MM.1S (cell line): ENCODE results near the gene TXNDC11.

ENCODE experiments used
- DNase-seq: peaks from one replicate; pipeline ENCODE4 v3.0.0-alpha.2; 2015
- H2AFZ ChIP-seq: fragments of 300-600 bp; sonication (generic); 2 replicates; pipeline ENCODE4 v1.6.0; 2016; ENCODE audit warnings: antibody characterized with exemption, low read length
- H3F3A ChIP-seq: fragments of 300-600 bp; sonication (generic); 2 replicates; pipeline ENCODE4 v1.6.1; 2016; ENCODE audit warnings: mild to moderate bottlenecking, antibody characterized with exemption, low read length, moderate library complexity, mixed read lengths; ENCODE audit not compliant: insufficient read depth
- H3K27ac ChIP-seq: fragments of 300-600 bp; sonication (generic); 2 replicates; pipeline ENCODE4 v1.5.1; 2016; ENCODE audit warnings: mild to moderate bottlenecking, low read length
- H3K27me3 ChIP-seq: fragments of 300-600 bp; sonication (generic); replicated peaks from 2 replicates; pipeline ENCODE4 v1.6.0; 2016; ENCODE audit warnings: low read length; ENCODE audit not compliant: insufficient read depth
- H3K36me3 ChIP-seq: fragments of 300-600 bp; sonication (generic); replicated peaks from 2 replicates; pipeline ENCODE4 v1.6.1; 2016; ENCODE audit warnings: mild to moderate bottlenecking, low read length, mixed read lengths; ENCODE audit not compliant: insufficient read depth
- H3K4me1 ChIP-seq: fragments of 300-600 bp; sonication (generic); 2 replicates; pipeline ENCODE4 v1.6.1; 2016; ENCODE audit warnings: low read length, mixed read lengths
- H3K4me2 ChIP-seq: fragments of 300-600 bp; sonication (generic); 2 replicates; pipeline ENCODE4 v1.6.0; 2016; ENCODE audit warnings: low read depth, low read length
- H3K4me3 ChIP-seq: fragments of 300-600 bp; sonication (generic); 2 replicates; pipeline ENCODE4 v1.5.1; 2016; ENCODE audit warnings: low read length, mixed read lengths
- H3K79me2 ChIP-seq: fragments of 300-600 bp; sonication (generic); 2 replicates; pipeline ENCODE4 v1.6.1; 2016; ENCODE audit warnings: mixed run types, low read length, mixed read lengths
- H3K9ac ChIP-seq: fragments of 300-600 bp; sonication (generic); 2 replicates; pipeline ENCODE4 v1.6.1; 2016; ENCODE audit warnings: low read length, mixed read lengths
- H3K9me2 ChIP-seq: fragments of 300-600 bp; sonication (generic); replicated peaks from 2 replicates; pipeline ENCODE4 v1.6.1; 2016; ENCODE audit warnings: mild to moderate bottlenecking, low read length, mixed read lengths; ENCODE audit not compliant: insufficient read depth
- H3K9me3 ChIP-seq: fragments of 300-600 bp; sonication (generic); replicated peaks from 2 replicates; pipeline ENCODE4 v1.6.1; 2016; ENCODE audit warnings: mild to moderate bottlenecking, low read length, mixed read lengths; ENCODE audit not compliant: insufficient read depth
- H4K20me1 ChIP-seq: fragments of 300-600 bp; sonication (generic); 2 replicates; pipeline ENCODE4 v1.6.1; 2016; ENCODE audit warnings: mild to moderate bottlenecking, low read length, moderate library complexity, mixed read lengths; ENCODE audit not compliant: insufficient read depth
- EZH2 ChIP-seq: fragments of 300-600 bp; sonication (generic); optimal IDR thresholded peaks from 2 replicates; pipeline ENCODE3; 2017; ENCODE audit warnings: low read depth, mild to moderate bottlenecking, antibody characterized with exemption, low read length, mixed read lengths
- EZH2phosphoT487 ChIP-seq: fragments of 300-600 bp; sonication (generic); IDR thresholded peaks from 2 replicates; pipeline ENCODE4 v1.6.1; 2018; ENCODE audit warnings: antibody characterized with exemption, low read length
- TF ChIP-seq, protein P1 (sequence below): fragments of 300-600 bp; sonication (generic); IDR thresholded peaks from 2 replicates; pipeline ENCODE4 v1.5.1; 2016; ENCODE audit warnings: antibody characterized with exemption, low read length, mixed read lengths

TXNDC11 gene

DNA sequence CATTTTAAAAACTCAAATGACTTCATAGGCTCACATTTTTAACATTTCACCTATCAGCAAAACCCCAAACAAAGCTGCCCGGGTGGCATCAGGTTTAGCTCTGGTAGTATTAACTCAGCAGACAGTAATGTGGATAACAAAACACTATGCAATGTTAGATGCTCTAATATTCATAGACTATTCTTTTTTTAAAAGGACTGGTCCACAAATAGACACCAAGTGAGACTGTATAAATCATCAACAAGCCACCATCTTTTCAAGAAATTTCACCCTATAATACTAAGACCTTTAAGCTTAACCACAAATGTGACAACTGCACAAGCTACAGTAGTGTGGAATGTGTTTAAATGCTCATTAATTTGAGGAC, 54.2 kb downstream of the TXNDC11 start:
- Histone ChIP-seq H2AFZ (no peak overlapping the region), H3K4me2 (peak overlapping the region; percentile 60), H3K9me3 (no peaks in the 10 kb centered on the region), H3K27ac (peak overlapping the region; percentile 92), H3K9me2 (no peaks in the 10 kb centered on the region), H3F3A (peaks cover 96% of the 10 kb centered on the region), H3K79me2 (peaks cover 95% of the 10 kb centered on the region), H3K4me1 (peaks cover 64% of the 10 kb centered on the region), H3K9ac (peak overlapping the region; percentile 72), H4K20me1 (no peaks in the 10 kb centered on the region), H3K36me3 (peaks cover 27% of the 10 kb centered on the region), H3K4me3 (peak overlapping the region; percentile 63), H3K27me3 (no peaks in the 10 kb centered on the region)
- TF ChIP-seq, protein P1, sequence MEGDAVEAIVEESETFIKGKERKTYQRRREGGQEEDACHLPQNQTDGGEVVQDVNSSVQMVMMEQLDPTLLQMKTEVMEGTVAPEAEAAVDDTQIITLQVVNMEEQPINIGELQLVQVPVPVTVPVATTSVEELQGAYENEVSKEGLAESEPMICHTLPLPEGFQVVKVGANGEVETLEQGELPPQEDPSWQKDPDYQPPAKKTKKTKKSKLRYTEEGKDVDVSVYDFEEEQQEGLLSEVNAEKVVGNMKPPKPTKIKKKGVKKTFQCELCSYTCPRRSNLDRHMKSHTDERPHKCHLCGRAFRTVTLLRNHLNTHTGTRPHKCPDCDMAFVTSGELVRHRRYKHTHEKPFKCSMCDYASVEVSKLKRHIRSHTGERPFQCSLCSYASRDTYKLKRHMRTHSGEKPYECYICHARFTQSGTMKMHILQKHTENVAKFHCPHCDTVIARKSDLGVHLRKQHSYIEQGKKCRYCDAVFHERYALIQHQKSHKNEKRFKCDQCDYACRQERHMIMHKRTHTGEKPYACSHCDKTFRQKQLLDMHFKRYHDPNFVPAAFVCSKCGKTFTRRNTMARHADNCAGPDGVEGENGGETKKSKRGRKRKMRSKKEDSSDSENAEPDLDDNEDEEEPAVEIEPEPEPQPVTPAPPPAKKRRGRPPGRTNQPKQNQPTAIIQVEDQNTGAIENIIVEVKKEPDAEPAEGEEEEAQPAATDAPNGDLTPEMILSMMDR, result no peak
- TF ChIP-seq EZH2 (no peak), EZH2phosphoT487 (no peak)
- DNase-seq, result no peak

DNA sequence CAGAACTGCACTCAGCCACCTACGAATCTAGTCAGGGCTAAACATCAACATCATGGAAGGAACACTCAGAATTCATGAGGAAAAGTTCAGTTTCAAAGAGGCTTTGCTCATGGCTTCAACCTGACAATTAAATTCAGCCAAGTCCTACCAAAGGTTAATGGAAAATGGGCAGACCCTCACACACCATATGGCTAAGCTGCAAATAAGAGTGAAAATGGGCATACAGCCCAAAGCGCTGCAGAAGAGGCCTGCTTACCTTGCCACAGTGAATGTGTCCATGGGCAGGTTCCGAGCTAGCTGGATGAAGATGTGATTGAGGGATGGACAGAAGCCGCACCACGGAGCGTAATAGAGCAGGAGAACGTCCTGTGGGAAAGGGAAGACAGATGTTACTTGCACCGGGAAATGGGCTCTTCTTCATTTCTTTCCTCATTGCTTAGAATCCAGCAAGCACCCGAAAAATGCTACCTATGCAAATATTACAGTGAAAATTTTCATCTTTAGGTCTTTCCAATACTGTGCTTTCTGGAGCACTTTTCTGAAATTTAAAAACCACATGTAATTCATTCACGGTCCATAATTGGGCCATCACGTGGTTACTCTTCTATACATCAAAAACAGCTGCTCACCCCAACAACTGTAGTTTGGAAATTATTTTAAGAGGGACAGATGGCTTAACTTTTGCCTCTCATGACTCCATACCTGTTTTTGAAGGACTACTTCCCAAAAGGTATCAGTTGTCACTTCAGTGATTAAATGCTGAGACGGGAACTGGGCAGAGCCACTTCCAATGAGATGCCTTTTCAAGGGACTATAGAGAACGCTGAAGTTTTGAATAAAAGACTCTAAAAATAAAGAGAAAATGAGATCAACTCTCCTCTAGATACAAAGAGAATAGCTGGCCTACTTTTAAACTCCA, 54.8 kb downstream of the TXNDC11 start:
- peaks cover 95% of the 10 kb centered on the region for H3K79me2 ChIP-seq
- peak overlapping the region; percentile 72 for H3K9ac ChIP-seq
- H3K4me3 ChIP-seq, result peak overlapping the region; percentile 63
- peaks cover 97% of the 10 kb centered on the region for H3F3A ChIP-seq
- H3K9me2 ChIP-seq, result no peaks in the 10 kb centered on the region
- H2AFZ ChIP-seq, result no peak overlapping the region
- peaks cover 30% of the 10 kb centered on the region for H3K36me3 ChIP-seq
- peak overlapping the region; percentile 92 for H3K27ac ChIP-seq
- TF ChIP-seq EZH2phosphoT487, result no peak
- TF ChIP-seq EZH2, result no peak
- TF ChIP-seq, protein P1, result no peak
- H4K20me1 ChIP-seq, result no peaks in the 10 kb centered on the region
- H3K4me1 ChIP-seq, result peaks cover 68% of the 10 kb centered on the region
- H3K9me3 ChIP-seq, result no peaks in the 10 kb centered on the region
- no peaks in the 10 kb centered on the region for H3K27me3 ChIP-seq
- peak; percentile 65 for DNase-seq
- H3K4me2 ChIP-seq, result peak overlapping the region; percentile 60

DNA sequence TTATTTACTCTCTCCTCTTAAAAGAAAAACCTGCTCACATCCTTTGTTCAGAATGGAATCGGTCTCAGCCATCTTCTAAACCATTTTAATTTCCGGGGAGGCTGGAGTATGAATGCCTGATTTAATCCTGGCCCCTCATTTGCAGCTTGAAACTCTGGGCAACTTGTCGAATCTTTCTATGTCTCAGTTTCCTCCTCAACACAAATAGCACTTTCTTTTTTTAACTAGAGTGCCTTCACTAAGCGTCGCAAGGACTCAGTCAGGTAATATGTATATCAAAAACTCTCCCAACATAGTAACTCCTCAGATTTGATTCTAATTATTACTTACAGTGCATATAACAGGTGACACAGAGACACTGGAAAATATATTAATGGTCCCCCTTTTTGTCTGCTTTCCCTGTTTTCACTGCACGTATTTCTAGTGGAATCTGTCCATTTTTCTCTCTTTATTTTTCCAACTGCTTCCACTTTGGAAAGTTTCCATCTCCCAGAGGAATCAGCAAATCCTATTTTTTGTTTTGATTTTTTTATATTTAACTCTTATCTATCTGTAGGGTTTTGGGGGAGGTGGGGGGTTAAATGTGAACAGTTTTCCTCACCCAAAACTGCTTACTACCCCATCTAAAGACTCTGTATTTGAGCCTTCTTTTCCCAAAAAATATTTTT, 55.8 kb downstream of the TXNDC11 start:
- Histone ChIP-seq H3K79me2 (peaks cover 95% of the 10 kb centered on the region), H3K4me3 (peak overlapping the region; percentile 63), H3K9me3 (no peaks in the 10 kb centered on the region), H3K9me2 (no peaks in the 10 kb centered on the region), H3K4me2 (peak overlapping the region; percentile 60), H3K9ac (peak overlapping the region; percentile 72), H3K4me1 (peaks cover 68% of the 10 kb centered on the region), H4K20me1 (no peaks in the 10 kb centered on the region), H3K27ac (peak overlapping the region; percentile 92), H2AFZ (no peak overlapping the region), H3F3A (peaks cover 97% of the 10 kb centered on the region), H3K27me3 (no peaks in the 10 kb centered on the region), H3K36me3 (peaks cover 26% of the 10 kb centered on the region)
- DNase-seq, result peak; percentile 63
- TF ChIP-seq, protein P1, result no peak
